Hematopoietic multipotent progenitor cell treated with erythropoietin and hydrocortisone succinate and interleukin-3 and kit ligand, for 4 days (in vitro differentiated cells): Measurements from ENCODE around the gene TAF11L6.
"Not testable (repeated sequence)": the region's sequence is repeated elsewhere in the genome, so short reads cannot be mapped to it uniquely, and the experiment has no call there.

Experiments
- DNase-seq: peaks from one replicate; pipeline ENCODE4 v3.0.0-alpha.2; 2015

TAF11L6 gene

GRCh38 chr5:17528369-17528768 is at the start of gene TAF11L6:
Gene TAF11L6 (plus strand): TSS chr5:17528669.
- DNase-seq = not testable (repeated sequence)

DNA sequence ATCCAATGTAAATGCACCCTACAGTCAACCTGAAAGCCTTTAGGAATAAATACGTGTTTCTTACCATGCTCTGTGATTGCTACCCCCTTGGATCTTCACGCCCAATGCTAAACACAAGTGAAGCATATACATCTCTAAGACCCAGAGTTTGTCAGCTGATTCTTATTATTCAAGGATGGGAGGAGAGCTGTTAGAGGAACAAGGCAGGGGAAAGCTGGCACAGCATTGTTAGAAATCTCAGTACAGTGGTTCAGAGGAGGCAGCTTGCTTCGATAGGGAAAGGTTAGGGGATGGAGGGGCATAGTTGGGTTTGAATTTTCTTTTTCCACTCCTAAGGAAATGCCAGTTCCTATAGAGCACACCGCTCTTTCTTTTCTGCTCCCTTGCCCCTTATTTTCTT is 47.1 kb upstream of the TAF11L6 start:
- no peak for DNase-seq

DNA sequence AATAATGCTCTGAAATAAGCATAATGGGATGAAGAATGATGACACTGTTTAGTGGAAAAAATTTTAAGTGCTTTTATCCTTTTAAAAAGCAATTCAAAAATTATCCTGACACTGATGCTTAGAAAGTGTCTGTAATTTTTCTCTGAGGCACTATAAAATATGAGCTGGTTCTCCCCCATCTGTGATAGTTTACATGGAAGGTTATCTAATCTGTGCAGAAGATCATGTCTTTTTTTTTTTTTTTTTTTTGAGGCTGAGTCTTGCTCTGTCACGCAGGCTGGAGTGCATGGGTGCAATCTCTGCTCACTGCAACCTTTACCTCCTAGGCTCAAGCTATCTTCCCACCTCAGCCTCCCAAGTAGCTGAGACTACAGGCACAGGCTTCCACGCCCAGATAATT is 45.7 kb upstream of the TAF11L6 start:
- DNase-seq = peak; percentile 24

GRCh38 chr5:17486464-17487173 is 41.9 kb upstream of the TAF11L6 start:
- not testable (repeated sequence) for DNase-seq

GRCh38 chr5:17487174-17487512 is 41.3 kb upstream of the TAF11L6 start:
- no peak for DNase-seq

- DNase-seq = not testable (repeated sequence)
Measured at GRCh38 chr5:17491257-17491656, 37.2 kb upstream of the TAF11L6 start.

DNA sequence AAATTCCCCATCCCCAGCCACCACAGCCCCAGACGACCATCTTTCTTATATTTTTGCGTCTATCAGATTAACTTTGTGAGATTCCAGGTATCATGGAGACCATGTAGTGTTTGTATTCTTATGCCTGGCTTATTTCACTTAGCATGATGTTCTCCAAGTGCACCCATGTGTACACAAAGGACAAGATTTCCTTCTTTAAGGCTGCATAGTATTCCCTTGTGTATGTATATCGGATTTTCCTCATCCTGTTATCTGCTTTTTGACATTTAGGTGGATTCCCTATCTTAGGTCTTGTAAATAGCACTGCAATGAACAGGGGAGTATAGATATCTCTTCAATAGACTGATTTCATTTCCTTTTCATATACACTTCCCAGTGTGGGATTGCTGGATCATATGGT is 35.7 kb upstream of the TAF11L6 start:
- no peak for DNase-seq

- DNase-seq = no peak
Measured at GRCh38 chr5:17497446-17497845, 31.0 kb upstream of the TAF11L6 start.

DNA sequence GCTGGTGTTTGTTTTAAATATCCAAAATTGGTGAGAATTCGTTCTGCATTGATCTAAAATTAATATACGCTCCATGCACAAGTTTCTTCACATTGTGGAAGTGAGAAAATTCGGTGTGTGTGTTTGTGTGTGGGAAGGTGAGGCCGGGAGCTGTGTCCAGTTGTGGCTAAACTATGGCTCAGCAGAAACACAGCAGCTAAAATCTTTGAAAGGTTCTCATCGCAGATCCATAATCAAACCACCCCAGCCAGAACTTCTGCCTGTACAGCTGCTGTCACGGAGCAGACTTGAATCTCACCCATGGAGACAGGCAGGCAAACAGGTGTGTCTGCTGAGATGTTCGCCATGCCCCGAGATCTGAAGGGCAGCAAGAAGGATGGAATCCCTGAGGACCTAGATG is 30.5 kb upstream of the TAF11L6 start, which contains the start of gene TAF11L2:
TAF11L2 (plus strand) TSS at position 301 of the 400 bp plus-strand sequence.
- not testable (repeated sequence) for DNase-seq

DNA sequence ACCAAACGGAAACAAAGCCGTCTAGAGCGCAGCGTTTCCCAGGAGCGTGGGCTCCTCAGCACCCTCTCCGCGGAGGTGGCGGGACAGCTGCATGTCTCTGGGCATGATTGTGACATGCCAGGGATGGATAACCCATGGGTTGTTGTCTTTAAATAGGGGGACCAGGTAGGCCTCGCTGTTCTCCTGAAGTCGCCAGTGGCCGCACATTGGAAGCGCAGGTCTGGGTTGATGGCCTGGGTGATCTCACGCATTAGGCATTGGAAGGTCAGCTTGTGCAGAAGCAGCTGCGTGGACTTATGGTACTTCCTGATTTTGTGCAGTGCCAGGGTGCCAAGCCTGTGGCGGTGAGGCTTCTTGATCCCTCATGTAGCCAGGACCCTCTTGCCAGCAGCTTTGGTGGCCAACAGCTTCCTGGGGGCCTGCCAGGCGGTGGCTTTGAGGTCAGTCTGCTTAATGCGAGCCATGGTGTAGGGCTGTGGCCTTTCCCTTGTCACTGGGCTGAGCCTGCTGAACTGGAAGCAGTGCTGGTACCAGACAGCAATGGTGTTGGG is 16.6 kb upstream of the TAF11L6 start:
- DNase-seq = no peak

- DNase-seq = not testable (repeated sequence)
Measured at GRCh38 chr5:17517526-17517925, 10.9 kb upstream of the TAF11L6 start.

DNA sequence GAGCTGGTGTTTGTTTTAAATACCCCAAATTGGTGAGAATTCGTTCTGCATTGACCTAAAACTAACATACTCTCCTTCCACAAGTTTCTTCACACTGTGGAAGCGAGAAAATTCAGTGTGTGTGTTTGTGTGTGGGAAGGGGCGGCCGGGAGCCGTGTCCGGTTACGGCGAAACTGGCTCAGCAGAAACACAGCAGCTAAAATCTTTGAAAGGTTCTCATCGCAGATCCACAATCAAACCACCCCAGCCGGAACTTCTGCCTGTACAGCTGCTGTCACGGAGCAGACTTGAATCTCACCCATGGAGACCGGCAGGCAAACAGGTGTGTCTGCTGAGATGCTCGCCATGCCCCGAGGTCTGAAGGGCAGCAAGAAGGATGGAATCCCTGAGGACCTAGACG is 10.4 kb upstream of the TAF11L6 start, which contains the start of gene TAF11L3:
TAF11L3 (plus strand) TSS at position 301 of the 400 bp plus-strand sequence.
- not testable (repeated sequence) for DNase-seq

GRCh38 chr5:17519508-17519907 is 9.0 kb upstream of the TAF11L6 start:
- not testable (repeated sequence) for DNase-seq

DNA sequence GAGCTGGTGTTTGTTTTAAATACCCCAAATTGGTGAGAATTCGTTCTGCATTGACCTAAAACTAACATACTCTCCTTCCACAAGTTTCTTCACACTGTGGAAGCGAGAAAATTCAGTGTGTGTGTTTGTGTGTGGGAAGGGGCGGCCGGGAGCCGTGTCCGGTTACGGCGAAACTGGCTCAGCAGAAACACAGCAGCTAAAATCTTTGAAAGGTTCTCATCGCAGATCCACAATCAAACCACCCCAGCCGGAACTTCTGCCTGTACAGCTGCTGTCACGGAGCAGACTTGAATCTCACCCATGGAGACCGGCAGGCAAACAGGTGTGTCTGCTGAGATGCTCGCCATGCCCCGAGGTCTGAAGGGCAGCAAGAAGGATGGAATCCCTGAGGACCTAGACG is 7.0 kb upstream of the TAF11L6 start, which contains the start of gene TAF11L4:
TAF11L4 (plus strand) TSS at position 301 of the 400 bp plus-strand sequence.
- not testable (repeated sequence) for DNase-seq

DNA sequence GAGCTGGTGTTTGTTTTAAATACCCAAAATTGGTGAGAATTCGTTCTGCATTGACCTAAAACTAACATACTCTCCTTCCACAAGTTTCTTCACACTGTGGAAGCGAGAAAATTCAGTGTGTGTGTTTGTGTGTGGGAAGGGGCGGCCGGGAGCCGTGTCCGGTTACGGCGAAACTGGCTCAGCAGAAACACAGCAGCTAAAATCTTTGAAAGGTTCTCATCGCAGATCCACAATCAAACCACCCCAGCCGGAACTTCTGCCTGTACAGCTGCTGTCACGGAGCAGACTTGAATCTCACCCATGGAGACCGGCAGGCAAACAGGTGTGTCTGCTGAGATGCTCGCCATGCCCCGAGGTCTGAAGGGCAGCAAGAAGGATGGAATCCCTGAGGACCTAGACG is 3.5 kb upstream of the TAF11L6 start, which contains the start of gene TAF11L5:
TAF11L5 (plus strand) TSS at position 301 of the 400 bp plus-strand sequence.
- not testable (repeated sequence) for DNase-seq

DNA sequence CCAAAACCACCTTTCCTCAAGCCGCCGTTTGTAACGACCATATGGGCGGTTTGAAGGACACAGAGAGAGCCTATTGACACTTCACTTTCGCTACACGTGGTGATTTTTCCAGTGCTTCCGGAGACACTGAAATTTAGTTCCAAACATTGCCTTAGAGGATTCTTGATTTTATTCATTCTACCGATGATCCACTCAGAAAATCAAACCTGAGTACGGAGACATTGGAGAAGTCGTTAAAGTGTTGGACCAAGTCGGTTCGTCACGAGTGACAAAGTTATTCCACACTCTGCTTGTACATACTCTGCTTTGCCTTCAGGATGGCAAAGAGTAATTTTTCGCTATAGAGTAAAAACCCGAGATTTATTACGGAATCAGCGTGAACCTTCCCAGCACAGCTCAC is 2.0 kb upstream of the TAF11L6 start:
- peak; percentile 4 for DNase-seq
